Measurements from ENCODE around the gene ITGA2. TPM values are rescaled to one million over a fixed set of nuclear protein-coding genes. Genes with fewer than 3 reads are reported as not detected.

Gene ITGA2
- total and polyA plus RNA-seq, 2 experiments from 2014 or later = 10.4 to 21.5 TPM

- WGBS, 2 experiments (ENCODE audit: low coverage in 1 of 2, low lambda C conversion rate in 2 of 2, missing lambda C conversion rate in 2 of 2) = 49 to 53% methylated on average over 4 of the region's 4 CpGs
- H3K4me2 ChIP-seq (ENCODE audit: unreplicated experiment) = peak overlapping the region; percentile 65
- in situ Hi-C loops (cut with MboI) = no loop called here
Measured at GRCh38 chr5:53041071-53041692, 52.0 kb downstream of the ITGA2 start.

GRCh38 chr5:53041740-53042139 lies 52.6 kb downstream of the ITGA2 start:
- no peak for TF ChIP-seq EZH2 (IDR thresholded peaks at IDR 0.05; ENCODE audit: insufficient read depth, poor library complexity, severe bottlenecking)
- TF ChIP-seq EZH2phosphoT487 (IDR thresholded peaks at IDR 0.05; ENCODE audit: insufficient read depth, low read depth) = no peak
- no peak overlapping the region for H2AFZ ChIP-seq
- peak overlapping the region; percentile 53 for H3K4me3 ChIP-seq
- H3K79me2 ChIP-seq (ENCODE audit: insufficient read depth) = peaks cover 58% of the 10 kb centered on the region
- no peaks in the 10 kb centered on the region for H3K36me3 ChIP-seq (ENCODE audit: low read depth)
- H3K27me3 ChIP-seq (replicated peaks; ENCODE audit: insufficient read depth) = no peaks in the 10 kb centered on the region
- H3K4me2 ChIP-seq (ENCODE audit: unreplicated experiment) = peak overlapping the region; percentile 65
- H4K20me1 ChIP-seq (ENCODE audit: insufficient read depth) = no peaks in the 10 kb centered on the region
- peaks cover 48% of the 10 kb centered on the region for H3K4me1 ChIP-seq (ENCODE audit: insufficient read depth)
- no peaks in the 10 kb centered on the region for H3K9me2 ChIP-seq (ENCODE audit: insufficient read depth)
- in situ Hi-C loops (cut with MboI) = no loop called here
- H3K27ac ChIP-seq = no peak overlapping the region
- DNase-seq = no peak
- no peaks in the 10 kb centered on the region for H3K9me3 ChIP-seq (ENCODE audit: low read depth)
- 47 to 51% methylated on average over 1 of the region's 1 CpG for WGBS, 2 experiments (ENCODE audit: low coverage in 1 of 2, low lambda C conversion rate in 2 of 2, missing lambda C conversion rate in 2 of 2)
- H3F3A ChIP-seq (ENCODE audit: insufficient read depth) = peaks cover 51% of the 10 kb centered on the region
- peak overlapping the region; percentile 12; the same call in 1 of the 2 replicates for H3K9ac ChIP-seq

More at GRCh38 chr5:53041071-53041692, 52.0 kb downstream of the ITGA2 start:
- DNase-seq = peak; percentile 64
- Histone ChIP-seq H3K4me1 (ENCODE audit: insufficient read depth) (peaks cover 54% of the 10 kb centered on the region), H3K27ac (no peak overlapping the region), H3K9me2 (ENCODE audit: insufficient read depth) (no peaks in the 10 kb centered on the region), H3F3A (ENCODE audit: insufficient read depth) (peaks cover 56% of the 10 kb centered on the region), H3K79me2 (ENCODE audit: insufficient read depth) (peaks cover 64% of the 10 kb centered on the region), H2AFZ (0 out of 2 replicates have a peak overlapping the region, but pooled peaks have one; percentile 3), H4K20me1 (ENCODE audit: insufficient read depth) (no peaks in the 10 kb centered on the region), H3K9ac (peak overlapping the region; percentile 12; the same call in 1 of the 2 replicates), H3K4me3 (peak overlapping the region; percentile 53), H3K9me3 (ENCODE audit: low read depth) (no peaks in the 10 kb centered on the region), H3K27me3 (replicated peaks; ENCODE audit: insufficient read depth) (no peaks in the 10 kb centered on the region), H3K36me3 (ENCODE audit: low read depth) (no peaks in the 10 kb centered on the region)
- TF ChIP-seq EZH2phosphoT487 (IDR thresholded peaks at IDR 0.05; ENCODE audit: insufficient read depth, low read depth) (no peak), EZH2 (IDR thresholded peaks at IDR 0.05; ENCODE audit: insufficient read depth, poor library complexity, severe bottlenecking) (no peak)

- H3K79me2 ChIP-seq (ENCODE audit: insufficient read depth) = peaks cover 36% of the 10 kb centered on the region
- H3K9me3 ChIP-seq (ENCODE audit: low read depth) = no peaks in the 10 kb centered on the region
- H3K27ac ChIP-seq = peak overlapping the region; percentile 20
- H3K9ac ChIP-seq = peak overlapping the region; percentile 15; the same call in 1 of the 2 replicates
- H3K36me3 ChIP-seq (ENCODE audit: low read depth) = no peaks in the 10 kb centered on the region; the same call in none of the 2 replicates
- H3K4me1 ChIP-seq (ENCODE audit: insufficient read depth) = peaks cover 32% of the 10 kb centered on the region
- no peaks in the 10 kb centered on the region for H4K20me1 ChIP-seq (ENCODE audit: insufficient read depth)
- H3F3A ChIP-seq (ENCODE audit: insufficient read depth) = peaks cover 32% of the 10 kb centered on the region
- H3K4me2 ChIP-seq (ENCODE audit: unreplicated experiment) = peak overlapping the region; percentile 72
- H3K9me2 ChIP-seq (ENCODE audit: insufficient read depth) = no peaks in the 10 kb centered on the region
- in situ Hi-C loops (cut with MboI) = no loop called here
- no peaks in the 10 kb centered on the region for H3K27me3 ChIP-seq (replicated peaks; ENCODE audit: insufficient read depth)
- DNase-seq = peak; percentile 35
- TF ChIP-seq EZH2 (IDR thresholded peaks at IDR 0.05; ENCODE audit: insufficient read depth, poor library complexity, severe bottlenecking) (no peak), EZH2phosphoT487 (IDR thresholded peaks at IDR 0.05; ENCODE audit: insufficient read depth, low read depth) (no peak)
- peak overlapping the region; percentile 21; the same call in 1 of the 2 replicates for H3K4me3 ChIP-seq
- H2AFZ ChIP-seq = peak overlapping the region; percentile 15
Measured at GRCh38 chr5:53045263-53045662, 56.1 kb downstream of the ITGA2 start.

- H3K4me2 ChIP-seq (ENCODE audit: unreplicated experiment) = no peak overlapping the region
- H3K4me3 ChIP-seq = no peak overlapping the region
- peaks cover 16% of the 10 kb centered on the region for H3K36me3 ChIP-seq (ENCODE audit: low read depth)
- H3K9me3 ChIP-seq (ENCODE audit: low read depth) = no peaks in the 10 kb centered on the region
- H2AFZ ChIP-seq = no peak overlapping the region
- WGBS, 2 experiments (ENCODE audit: low coverage in 1 of 2, low lambda C conversion rate in 2 of 2, missing lambda C conversion rate in 2 of 2) = 94 to 97% methylated on average over 2 of the region's 2 CpGs
- in situ Hi-C loops (cut with MboI) = no loop called here
- H3F3A ChIP-seq (ENCODE audit: insufficient read depth) = peaks cover 21% of the 10 kb centered on the region
- no peaks in the 10 kb centered on the region for H4K20me1 ChIP-seq (ENCODE audit: insufficient read depth)
- peaks cover 14% of the 10 kb centered on the region for H3K4me1 ChIP-seq (ENCODE audit: insufficient read depth)
- peaks cover 9% of the 10 kb centered on the region; the same call in 1 of the 2 replicates for H3K79me2 ChIP-seq (ENCODE audit: insufficient read depth)
- no peak overlapping the region for H3K27ac ChIP-seq
- TF ChIP-seq EZH2phosphoT487 (IDR thresholded peaks at IDR 0.05; ENCODE audit: insufficient read depth, low read depth) (no peak), EZH2 (IDR thresholded peaks at IDR 0.05; ENCODE audit: insufficient read depth, poor library complexity, severe bottlenecking) (no peak)
- H3K9me2 ChIP-seq (ENCODE audit: insufficient read depth) = no peaks in the 10 kb centered on the region
- H3K9ac ChIP-seq = no peak overlapping the region
- no peak for DNase-seq
- H3K27me3 ChIP-seq (replicated peaks; ENCODE audit: insufficient read depth) = no peaks in the 10 kb centered on the region
Measured at GRCh38 chr5:53048248-53048647, 59.1 kb downstream of the ITGA2 start.

All from GM23248 (cell line).